HuH-7 (cell line): ENCODE data around the gene TIPRL.
"Not testable (repeated sequence)": the region's sequence is repeated elsewhere in the genome, so short reads cannot be mapped to it uniquely, and the experiment has no call there.

Experiments
- DNase-seq: peaks from one replicate; pipeline ENCODE4 v3.0.0; 2011; ENCODE audit warnings: low spot score

Gene TIPRL

DNA sequence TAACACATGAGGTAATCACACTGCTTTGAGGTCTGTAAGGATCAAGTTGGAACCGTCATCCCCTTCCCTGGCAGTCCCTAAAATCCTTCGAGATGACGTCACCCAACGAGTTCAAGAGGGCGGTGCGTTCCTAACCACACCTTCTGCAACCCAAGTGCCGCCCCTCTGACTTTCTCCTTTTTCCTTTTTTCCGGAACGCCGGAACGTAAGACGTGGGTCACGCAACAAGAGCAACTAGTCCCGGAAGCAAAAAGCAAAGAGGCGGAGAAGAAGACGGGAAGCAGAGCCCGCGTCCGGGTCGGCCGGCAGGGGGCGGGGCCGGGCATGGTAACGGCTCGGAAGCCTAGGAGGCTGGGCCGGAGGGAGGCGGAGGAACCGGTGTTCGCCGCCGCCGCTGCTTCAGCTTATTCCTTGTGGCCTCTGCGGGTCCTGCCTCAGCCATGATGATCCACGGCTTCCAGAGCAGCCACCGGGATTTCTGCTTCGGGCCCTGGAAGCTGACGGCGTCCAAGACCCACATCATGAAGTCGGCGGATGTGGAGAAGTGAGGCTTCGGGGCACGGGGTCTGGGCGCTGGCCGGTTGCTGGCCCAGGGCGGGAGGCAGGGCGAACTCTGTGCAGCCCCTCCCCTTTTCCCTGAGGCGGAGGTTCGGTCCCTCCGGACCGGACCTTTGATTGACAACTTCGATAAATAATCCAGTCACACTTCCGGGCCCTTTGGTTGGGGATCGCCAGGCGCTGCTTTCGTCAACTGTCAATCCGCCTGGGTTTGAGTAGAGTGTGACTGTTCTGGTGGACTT is at the start of gene TIPRL:
TIPRL (plus strand) TSS at position 325 of the 800 bp plus-strand sequence; CDS start at position 441, 116 bp downstream.
- peak; percentile 77 for DNase-seq

DNA sequence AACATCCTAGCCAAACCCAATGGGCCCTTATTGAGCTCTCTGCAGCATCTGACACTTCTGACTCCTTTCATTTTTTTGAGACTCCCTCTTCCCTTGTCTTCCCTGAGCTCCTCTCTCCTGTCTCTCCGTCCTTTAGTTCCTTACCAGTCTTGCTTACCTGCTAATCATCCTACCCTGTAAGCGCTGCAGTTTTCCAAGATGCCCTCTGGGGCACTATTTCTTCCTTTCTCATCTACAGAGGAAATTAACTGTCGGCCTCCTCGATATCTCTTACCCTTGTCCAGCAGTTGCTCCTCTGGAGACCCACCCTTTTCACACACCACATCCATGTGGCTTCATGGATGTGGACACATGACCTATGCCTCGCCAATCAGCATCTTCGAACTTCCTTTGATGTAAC is 48.8 kb upstream of the TIPRL start:
- DNase-seq, result no peak

GRCh38 chr1:168134132-168134531 is 44.6 kb upstream of the TIPRL start:
- no peak for DNase-seq

DNA sequence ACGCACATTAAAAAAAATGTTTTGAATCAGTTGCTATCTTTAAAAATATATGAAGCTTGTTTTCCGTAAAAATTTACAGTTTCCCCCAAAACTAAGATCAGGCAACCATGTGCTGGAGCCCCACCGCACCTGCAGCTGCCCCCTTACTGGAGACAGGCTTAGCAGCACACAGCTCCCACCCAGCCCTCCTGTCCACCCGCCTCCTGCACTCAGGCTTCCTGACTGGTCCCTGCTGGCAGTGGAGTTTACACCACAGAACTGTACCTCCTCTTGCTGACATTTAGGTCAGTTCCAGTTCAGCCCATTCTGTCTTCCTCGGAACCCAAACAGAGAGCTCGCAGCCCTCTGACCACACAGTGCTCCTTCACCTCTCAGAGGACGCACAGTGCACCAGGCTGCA is 44.1 kb upstream of the TIPRL start:
- no peak for DNase-seq

GRCh38 chr1:168135116-168135920 is 43.4 kb upstream of the TIPRL start:
- DNase-seq, result no peak

- DNase-seq, result peak; percentile 59
Observed at GRCh38 chr1:168135921-168136708, 42.6 kb upstream of the TIPRL start.

- DNase-seq, result peak; percentile 52
Observed at GRCh38 chr1:168136709-168137514, 41.9 kb upstream of the TIPRL start, which contains the start of gene GPR161. TSS of gene GPR161 (minus strand) at chr1:168136930. CDS start at chr1:168104850, 32,080 bp downstream.

GRCh38 chr1:168137515-168137821 is 41.3 kb upstream of the TIPRL start:
- no peak for DNase-seq

- no peak for DNase-seq
Observed at GRCh38 chr1:168138134-168138533, 40.6 kb upstream of the TIPRL start.

DNA sequence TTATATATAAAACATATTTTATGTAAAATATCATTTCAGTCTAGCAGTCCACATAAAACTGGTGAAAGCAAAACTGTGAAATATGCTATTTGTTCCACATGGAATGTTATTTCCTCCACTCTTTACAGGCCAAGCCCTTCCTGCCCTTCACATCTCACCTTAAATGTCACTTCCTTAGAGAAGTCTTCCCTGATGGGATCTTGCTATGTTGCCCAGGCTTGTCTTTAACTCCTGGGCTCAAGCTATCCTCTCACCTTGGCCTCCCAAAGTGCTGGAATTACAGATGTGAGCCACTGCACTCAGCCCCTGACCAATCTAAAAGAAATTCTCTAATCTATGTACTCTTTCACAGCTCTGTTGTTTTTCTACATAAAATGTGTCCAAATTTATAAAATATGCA is 39.7 kb upstream of the TIPRL start:
- no peak for DNase-seq

GRCh38 chr1:168141871-168142385 is 36.8 kb upstream of the TIPRL start:
- no peak for DNase-seq

- peak; percentile 92 for DNase-seq
Observed at GRCh38 chr1:168145184-168146159, 33.3 kb upstream of the TIPRL start.

- no peak for DNase-seq
Observed at GRCh38 chr1:168146160-168146539, 32.6 kb upstream of the TIPRL start.

GRCh38 chr1:168146626-168147025 is 32.1 kb upstream of the TIPRL start:
- DNase-seq, result peak; percentile 41

DNA sequence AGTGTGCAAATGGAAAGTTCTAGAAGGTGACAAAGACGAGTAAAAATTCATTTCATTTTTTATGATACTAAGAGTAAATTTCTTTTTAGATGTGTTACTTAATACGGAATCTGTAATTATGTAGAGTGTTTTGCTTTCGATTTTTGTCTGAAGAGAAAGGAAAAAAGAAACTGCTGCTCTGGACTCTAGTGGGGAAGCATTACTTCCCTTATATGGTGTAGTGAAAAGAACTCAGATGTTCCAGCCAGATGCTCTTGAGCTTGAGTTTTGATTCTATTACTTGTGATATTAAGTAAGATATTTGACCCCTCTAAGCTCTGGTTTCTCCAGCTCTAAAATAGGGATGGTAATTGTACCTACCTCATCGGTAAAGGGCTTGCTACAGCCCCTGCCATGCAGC is 29.8 kb upstream of the TIPRL start:
- no peak for DNase-seq

DNA sequence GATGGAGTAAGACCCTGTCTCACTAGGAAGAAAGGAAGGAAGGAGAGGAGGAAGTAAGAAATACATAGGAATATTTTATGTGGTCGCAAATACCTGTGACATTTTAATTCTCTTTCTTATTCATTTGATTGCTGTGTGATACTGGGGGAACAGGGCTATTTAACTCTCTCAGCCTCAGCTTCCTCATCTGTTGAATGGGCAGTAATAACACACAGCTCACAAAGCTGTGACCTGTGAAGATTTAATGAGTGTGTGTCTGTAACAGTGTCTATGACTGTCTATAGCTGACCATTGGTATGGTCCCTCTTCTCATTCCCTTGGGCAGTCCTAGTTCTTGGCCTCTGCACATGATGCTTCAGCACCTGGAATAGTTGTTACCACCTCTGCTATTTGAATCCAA is 28.5 kb upstream of the TIPRL start:
- no peak for DNase-seq

- DNase-seq, result no peak
Observed at GRCh38 chr1:168151935-168152334, 26.8 kb upstream of the TIPRL start.

DNA sequence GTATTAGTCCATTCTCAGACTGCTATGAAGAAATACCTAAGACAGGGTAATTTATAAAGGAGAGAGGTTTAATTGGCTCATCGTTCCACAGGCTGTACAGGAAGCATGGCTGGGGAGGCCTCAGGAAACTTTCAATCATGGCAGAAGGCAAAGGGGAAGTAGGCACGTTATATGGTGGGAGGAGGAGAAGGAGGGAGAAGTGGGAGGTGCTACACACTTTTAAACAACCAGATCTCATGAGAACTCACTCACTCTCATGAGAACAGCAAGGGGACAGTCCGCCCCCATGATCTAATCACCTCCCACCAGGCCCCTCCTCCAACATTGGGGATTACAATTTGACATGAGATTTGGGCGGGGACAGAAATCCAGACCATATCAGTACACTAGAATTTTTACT is 24.1 kb upstream of the TIPRL start:
- not testable (repeated sequence) for DNase-seq

GRCh38 chr1:168155910-168156309 is 22.9 kb upstream of the TIPRL start:
- DNase-seq, result no peak

- DNase-seq, result no peak
Observed at GRCh38 chr1:168157638-168158037, 21.1 kb upstream of the TIPRL start.
